SW 1271 (cell line): ENCODE data around the gene PCSK6.
"Not testable (repeated sequence)": the region's sequence is repeated elsewhere in the genome, so short reads cannot be mapped to it uniquely, and the experiment has no call there.

Experiments
- DNase-seq, 2 experiments: peaks; one replicate each; lab custom pipeline; 2025; lab: John Stamatoyannopoulos, UW

PCSK6 gene

DNA sequence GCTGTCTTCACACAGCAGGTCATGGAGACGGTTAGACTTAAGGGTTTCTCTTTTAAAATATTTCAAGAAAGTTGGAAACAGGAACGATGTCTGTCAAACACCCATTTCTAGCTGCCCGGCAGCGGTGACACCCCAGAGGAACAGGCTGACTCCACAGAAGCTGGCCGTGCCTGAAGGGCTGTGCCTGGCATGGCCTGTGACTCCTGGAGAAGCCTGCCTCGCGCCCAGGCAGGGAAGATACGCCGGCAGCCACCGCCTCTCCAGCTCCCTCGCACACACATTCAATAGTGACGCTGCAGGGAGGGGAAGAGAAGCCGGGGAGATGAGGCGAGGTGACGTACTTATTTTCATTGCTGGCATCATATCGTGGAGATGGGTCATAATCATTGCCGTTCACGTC lies 59.9 kb downstream of the PCSK6 start:
- DNase-seq = no peak

DNA sequence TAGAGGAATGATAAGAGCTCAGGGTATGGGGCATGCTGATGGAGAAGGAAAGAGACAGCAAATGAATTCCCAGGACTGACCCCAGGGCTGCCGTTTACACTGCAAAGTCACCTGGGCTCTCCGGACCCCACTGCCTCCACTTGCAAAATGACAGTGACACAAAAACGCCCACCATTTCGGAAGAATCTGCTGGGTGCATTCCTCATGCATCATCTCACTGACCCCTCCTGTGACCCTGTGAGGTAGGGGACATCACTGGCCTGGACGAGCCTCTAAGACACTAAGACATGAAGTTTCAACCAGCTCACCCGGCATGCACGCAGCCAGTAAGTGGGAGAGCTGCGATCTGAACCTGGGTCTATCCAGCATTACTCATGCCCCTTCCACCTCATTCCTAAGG lies 60.3 kb downstream of the PCSK6 start:
- DNase-seq = no peak

DNA sequence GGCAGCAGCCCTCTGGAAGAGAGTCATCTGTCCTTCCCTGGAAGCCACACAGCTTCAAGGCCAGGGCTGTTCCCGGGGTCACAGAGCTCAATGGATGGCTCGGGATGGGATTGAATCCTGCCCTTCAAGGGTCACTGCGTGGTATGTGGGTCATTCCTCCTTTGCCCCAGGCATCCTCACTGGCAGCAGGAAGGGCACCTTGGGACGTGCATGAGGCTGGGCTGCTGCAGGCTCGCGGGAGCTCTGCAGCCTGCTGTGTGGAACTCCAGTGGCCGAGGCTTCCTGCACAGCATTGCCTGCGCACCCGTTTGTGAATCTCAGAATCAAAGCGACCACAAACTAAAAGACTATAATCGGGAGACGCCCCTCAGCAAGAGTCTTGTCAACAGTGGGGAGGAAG lies 60.7 kb downstream of the PCSK6 start:
- no peak for DNase-seq

DNA sequence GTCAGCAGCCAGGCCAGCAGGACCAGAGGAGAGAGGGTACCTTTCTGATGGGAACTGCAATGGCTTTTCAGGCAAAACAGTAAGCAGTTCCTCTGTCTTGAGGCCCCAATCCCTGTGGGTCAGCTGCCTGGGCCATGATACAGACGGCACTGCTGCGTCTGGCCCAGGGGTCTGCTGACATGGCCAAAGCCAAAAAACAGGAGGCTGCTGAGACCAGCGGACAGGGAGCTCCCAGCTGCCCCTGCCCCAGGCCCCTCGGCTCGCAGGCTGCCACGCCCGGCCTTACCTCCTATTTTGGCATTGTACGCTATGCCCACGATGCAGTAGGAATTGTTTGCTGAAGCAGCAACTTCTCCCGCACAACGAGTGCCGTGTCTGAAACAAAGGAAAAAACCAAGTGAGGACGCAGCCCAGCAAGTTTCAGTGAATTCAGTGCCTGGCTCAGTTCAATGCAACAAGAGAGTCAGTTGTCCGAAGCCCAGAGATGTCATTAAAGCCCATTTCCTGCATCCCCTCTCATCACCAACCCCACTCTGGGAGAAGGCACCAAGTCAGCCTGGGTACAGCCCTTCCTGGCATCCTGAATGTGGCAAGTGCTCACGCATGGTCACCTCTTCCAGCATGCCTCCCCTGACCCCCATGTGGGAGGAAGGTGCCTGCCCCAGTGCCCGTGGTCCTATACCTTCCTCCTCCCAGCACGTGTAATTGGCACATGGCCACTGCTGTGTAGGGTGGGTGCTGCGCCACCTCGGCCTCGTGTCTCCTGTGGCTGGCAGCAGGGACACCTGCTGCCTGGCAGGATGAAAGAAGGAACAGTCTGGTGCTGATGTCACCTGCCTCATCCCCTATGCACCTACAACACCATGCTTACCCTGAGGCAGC lies 61.7 kb downstream of the PCSK6 start:
- no peak for DNase-seq

DNA sequence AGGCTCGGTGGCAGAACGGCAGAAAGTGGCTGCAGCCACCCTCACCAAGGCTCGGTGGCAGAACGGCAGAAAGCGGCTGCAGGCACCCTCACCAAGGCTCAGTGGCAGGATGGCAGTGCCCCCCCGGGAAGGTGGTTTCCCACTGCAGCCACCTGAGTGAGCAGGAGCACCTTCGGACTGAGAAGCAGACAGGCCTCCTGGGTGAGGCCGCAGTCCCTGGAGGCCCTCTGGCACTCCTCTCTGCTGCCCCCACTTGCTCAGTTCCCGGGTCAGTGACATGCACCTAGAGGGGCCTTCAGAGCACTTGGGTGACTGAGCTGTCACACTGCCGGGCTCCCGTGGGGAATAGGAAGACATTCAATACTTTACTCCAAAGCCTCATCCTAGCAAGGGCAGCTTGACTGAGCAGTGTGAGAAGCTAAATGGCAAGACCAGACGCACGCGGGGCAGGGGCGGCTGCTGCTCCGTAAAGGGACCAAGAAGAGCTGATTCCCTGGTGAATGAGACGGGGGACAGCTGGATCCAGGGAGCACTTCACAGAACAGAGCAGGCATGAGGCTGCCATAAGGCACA lies 62.7 kb downstream of the PCSK6 start:
- no peak for DNase-seq

DNA sequence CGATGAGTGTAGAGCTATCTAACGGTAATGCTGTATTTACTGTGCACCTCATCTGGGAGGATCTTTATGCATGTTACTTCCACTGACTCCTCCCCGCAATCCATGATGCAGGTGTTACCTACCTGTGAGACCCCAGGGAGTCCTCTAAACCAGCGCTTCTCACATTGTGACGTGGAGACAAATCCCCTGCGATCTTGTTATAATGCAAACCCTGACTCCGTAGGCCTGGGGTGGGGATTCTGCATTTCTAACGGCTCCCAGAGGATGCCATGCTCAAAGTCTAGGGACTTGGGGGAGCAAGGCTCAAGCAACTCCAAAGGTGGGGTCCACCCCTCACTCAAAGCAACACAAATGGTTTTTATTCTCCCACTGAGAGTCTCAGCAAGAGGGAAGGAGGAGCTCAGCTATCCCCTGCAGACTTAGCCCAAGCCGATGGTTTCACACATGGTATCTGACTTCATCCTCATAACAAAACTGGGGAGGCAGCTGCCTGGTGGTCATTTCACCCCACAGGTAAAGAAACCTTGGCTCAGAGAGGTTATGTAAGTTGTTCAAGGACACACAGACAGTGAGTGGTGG lies 63.6 kb downstream of the PCSK6 start:
- DNase-seq = no peak

DNA sequence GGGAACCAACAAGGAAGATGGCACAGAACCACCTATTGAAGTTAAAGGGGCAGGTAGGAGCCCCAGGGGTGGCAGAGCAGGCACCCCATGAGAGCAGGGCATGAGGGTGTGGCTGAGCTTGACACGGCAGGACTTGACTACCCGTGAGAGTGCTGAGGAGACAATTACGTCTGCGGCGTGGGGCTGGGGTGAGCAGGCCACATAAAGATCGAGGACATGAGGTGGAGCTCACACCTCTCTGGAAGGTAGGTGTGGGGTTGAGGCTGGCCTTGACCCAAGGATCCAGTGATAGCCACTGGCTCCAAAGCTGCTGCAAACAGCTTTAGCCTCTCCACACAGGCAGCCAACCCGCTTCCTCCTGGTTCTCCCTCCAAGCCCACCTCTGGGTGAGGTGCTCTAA lies 64.5 kb downstream of the PCSK6 start:
- no peak for DNase-seq

DNA sequence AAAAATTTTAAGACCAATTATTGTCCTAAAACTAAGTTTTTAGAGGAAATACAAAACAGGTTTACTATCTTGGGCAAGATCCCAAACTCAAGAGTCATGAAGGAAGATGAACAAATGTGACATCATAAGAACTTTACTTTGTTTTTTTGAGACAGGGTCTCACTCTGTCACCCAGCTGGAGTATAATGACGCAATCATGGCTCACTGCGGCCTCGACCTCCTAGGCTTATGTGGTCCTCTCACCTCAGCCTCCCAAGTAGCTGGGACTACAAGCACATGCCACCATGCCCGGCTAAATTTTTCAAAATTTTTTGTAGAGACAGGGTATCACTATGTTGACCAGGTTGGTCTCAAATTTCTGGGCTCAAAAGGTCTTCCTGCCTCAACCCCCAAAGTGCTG lies 69.3 kb downstream of the PCSK6 start:
- no peak for DNase-seq

DNA sequence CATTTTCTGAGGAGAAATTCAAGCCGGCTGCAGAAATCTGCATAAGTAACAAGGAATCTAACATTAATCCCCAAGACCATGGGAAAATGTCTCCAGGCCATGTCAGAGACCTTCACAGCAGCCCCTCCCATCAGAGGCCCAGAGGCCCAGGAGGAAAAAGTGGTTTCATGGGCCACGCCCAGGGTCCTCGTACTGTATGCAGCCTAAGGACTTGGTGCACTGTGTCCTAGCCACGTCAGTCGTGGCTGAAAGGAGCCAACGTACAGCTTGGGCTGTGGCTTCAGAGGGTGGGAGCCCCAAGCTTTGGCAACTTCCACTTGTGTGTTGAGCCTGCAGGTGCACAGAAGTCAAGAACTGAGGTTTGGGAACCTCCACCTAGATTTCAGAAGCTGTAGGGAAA lies 73.0 kb downstream of the PCSK6 start:
- not testable (repeated sequence) for DNase-seq

DNA sequence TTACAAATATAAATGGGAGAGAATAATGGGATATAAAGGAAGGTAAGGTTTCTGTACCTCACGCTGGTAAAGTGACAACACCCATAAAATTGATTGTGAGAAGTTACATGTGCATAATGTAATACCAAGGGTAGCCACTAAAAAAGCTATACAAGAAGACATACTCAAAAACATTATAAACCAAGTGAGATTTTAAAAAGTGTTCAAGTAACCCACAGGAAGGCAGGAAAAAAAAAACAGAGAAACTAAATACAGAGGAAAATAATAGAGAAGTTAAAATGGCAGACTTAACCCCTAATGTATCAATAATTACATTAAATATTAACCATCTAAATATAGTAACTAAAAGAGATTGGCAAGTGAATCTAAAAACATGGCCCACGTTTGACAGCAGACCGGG lies 76.3 kb downstream of the PCSK6 start:
- DNase-seq = no peak

DNA sequence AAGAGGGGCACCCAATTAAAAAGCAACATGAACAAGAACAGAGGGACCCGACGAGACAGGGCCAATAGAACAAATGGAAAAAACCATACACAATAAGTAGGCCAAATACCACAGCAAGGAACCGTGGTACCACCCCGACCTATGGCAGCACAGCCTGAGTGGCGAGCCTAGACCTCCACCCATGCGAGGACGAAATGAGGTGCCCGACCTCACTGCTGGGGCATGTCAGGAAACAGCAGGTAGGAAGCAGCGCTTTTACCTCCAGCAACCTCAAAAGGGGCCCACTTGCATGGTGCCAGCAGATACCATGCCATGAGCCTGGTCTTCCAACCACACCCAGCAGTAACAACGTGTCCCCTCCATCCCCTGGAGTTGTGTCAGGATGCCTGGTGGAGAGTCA lies 77.9 kb downstream of the PCSK6 start:
- DNase-seq = no peak

DNA sequence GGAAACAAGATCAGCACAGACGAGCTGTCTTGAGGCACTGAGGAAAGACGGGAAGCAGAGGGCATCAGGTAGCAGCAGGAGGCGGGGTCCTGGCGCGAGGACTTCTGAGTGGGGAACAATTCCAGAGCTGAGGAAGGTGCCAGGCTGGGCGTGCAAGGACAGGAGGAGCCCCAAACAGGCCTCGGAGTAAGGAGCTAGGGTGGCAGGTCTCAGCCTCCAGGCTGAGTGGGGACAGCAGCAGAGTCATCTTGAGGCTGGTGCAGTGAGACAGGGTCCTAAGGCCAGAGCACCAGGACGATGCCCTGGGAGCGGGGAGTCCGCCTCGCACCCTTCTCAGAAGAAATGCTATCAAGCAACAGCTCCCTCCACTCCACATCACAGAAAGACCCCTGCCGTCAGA lies 78.4 kb downstream of the PCSK6 start:
- DNase-seq = no peak

DNA sequence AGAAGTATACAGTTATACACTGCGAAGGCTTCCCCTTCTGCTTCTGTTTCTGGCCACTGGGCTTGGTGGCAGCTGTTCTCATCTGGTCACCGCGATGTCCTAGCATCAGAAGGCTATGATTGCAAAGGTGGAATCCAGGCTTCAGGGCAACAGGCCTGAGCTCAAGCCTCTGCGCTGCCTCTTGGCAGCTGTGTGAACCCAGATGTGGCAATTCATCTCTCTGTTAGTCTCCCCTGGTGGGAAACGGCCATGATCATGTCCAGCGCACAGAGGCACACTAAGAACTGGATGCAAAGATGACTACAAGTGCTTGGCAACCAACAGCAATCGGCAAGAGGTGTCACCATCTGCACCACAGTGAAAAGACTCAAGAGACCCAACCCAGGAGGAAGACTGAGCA lies 78.9 kb downstream of the PCSK6 start:
- no peak for DNase-seq

DNA sequence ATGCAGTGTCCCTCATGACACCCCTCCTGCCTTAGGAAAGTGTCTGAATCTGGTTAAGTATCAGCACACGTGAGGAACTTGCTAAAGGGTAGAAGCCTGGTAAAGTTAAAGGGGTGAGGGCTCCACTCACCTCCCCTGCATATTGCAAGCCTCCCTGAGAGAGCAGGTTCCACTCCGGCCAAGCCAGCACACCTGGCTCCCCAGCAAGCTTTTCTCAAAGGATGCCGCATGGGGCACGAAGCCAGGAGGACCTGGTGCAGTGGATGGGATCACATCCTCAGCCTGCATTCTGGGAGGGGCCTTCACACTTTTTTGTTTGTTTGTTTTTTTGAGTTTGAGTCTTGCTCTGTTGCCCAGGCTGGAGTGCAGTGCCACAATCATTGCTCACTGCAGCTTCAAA lies 79.9 kb downstream of the PCSK6 start:
- DNase-seq = no peak

DNA sequence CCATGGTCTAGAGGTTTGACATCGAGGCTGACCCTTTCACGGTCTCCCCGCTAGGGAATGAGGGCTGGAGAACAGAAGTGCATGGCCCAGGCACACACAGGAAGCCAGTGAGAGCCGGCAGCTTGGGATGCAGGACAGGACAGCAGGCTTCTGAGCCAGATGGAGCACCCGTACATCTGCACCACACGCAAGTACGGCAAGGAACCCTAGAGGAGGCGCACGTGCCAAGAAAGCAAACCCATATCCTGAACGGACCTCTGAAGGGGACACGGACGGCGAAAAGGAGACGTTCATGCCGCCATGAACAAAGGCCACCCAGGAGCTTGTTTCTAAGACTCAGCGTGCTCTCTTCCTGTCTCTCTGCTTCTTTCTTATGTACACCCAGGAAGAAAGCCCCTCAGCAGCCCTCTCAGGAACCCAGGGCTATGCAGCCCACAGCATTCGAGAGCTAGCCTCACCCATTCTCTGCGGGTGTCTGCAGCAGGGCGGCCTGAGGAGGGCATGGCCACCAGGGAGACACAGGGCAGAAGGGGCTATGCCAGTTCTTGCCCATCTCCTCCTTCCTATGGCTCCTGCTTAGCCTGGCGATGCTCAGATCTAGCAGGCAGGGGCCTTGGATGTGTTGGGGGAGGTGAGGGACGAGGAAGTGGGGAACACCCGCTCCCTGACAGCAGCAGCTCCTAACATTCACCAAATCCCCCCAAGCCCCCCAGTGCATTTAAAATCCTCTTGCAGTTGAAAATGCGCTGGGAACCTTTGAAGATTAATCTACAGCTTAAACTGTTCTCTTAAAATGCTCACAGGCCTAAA lies 81.3 kb downstream of the PCSK6 start:
- no peak for DNase-seq

DNA sequence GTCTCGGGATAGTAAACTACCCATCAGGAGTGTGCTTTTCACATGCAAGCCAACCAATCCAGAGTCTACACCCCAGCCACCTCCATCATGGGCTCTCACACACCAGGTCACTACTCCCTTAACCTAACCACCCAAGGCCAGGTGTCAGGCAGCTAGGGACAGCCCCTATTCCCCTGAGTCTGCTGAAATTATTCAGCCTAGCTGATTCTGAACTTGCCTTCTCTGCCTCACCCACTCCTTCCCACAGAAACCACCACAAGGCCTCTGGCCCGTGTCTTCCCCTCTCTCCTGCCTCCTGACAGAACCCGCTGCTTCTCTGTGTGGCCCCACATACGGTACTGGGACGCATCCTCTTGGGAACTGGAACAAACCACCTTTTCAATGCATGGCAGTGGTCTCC lies 82.1 kb downstream of the PCSK6 start:
- no peak for DNase-seq

DNA sequence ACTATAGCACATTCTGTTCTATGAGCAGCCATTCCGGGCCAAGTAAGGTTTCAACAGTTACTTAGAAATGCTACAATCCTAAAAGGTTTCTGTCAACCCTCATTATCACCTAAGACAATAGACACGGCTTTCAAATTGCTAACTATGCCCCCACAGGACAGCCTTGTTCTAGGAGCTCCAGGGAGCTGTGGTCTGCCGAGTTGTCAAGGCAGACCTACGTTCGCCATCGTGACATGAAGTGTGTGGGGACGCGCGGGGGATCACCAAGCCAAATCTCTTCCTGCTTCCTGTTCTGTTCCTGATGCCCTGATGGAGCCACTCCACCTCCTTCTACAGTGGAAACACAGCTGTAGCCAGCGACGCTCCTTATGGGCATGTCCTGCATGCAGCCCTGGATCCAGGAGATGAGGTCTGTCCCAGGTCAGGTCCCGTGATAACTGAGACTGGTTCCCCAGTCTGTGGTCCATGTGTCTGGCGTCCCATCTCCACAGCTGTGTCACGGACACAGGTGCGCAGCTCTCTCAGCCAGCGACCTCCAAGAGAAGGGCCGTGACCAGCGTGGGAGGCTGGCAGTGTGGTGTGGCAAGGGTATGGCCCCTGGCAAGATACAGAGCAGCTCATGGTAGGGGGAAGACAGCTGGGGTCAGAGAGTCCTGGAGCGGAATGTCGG lies 82.8 kb downstream of the PCSK6 start:
- DNase-seq = no peak

DNA sequence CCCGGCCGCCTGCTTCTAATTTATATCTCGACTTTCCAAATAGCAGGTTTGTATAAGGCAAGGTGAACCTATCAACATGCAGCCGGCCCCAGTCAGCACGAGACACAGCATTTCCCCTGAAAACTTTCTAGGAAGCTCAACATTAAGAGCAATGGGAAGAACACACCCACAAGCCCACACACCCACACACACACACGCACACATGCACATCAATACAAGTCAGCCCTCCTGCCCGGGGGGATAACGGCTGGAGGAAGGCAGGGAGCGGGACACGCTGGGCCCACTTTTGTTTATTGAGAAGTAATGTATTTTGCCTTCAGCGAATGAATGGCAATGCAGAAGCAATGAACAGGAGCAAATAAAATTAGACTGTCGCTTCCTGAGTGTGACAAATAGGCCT lies 83.5 kb downstream of the PCSK6 start:
- no peak for DNase-seq

DNA sequence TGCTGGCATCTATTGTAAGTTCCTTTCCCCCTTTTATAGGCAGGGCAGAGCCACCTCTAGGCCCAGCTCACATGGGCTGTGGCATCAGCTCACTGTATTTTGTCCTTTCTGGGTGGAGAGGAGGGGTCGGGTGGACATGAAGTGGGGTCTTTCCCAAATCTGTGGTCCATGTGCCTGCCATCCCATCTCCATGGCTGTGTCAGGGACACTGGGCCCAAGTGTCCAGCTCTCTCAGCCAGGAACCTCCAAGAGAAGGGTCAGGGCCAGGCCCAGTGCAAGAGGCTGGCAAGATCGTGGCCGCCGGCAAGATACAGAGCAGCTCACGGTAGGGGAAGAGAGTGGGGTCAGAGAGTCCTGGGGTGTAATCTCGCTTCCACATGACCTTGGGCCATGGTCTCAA lies 85.3 kb downstream of the PCSK6 start:
- DNase-seq = no peak

DNA sequence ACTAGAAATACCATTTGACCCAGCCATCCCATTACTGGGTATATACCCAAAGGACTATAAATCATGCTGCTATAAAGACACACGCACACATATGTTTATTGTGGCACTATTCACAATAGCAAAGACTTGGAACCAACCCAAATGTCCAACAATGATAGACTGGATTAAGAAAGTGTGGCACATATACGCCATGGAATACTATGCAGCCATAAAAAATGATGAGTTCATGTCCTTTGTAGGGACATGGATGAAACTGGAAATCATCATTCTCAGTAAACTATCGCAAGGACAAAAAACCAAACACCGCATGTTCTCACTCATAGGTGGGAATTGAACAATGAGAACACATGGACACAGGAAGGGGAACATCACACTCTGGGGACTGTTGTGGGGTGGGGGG lies 86.6 kb downstream of the PCSK6 start:
- DNase-seq = not testable (repeated sequence)

DNA sequence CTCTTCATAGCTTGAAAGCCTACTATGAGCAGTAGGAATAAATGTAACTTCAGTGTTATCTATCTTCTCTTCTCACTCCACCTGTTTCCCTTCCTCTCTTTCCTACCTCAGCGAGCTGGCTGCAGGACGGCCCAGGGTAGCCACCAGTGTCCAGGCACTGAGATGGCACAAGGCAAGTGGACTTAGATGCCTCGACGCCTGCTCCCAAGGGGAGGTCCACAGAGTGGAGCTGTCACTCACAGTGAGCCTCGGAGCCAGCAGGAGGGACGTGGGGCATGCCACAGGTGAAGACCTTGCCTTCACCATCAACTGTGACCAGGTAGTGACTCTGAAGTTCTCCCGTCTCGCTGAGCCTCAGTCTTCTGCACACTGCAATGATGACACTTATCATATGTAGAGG lies 88.2 kb downstream of the PCSK6 start:
- no peak for DNase-seq

DNA sequence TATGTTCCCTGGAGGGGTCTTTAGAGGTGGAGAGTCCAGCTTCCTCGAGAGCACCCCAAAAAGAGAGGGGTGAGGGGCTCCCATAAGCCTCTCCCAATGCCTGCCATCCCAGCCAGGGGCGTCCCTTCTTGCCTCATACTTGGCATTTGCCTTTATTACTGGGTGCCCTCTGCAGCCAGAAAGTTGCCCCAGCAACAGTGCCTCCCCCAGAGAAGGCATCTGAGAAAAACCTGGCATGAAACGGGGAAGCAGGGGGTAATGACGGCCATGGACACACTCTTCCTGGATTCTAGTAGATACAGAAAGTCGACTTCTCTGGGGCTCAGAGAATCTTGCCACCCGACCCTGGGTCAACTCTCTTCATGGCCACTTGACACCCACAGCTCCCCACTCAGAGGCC lies 90.1 kb downstream of the PCSK6 start:
- DNase-seq = no peak
